HEK293T (cell line): ENCODE measurements around the gene NMNAT2.

ENCODE experiments used
- ARNT ChIP-seq: fragments of 450-650 bp; IDR thresholded peaks from 2 replicates; pipeline ENCODE4 v1.6.1; 2017; ENCODE audit warnings: mild to moderate bottlenecking
- BHLHE40 ChIP-seq: fragments of 450-650 bp; IDR thresholded peaks from 2 replicates; pipeline ENCODE4 v1.6.1; 2016; ENCODE audit warnings: mild to moderate bottlenecking, moderate library complexity, borderline replicate concordance
- FOXA1 ChIP-seq: fragments of 450-650 bp; IDR thresholded peaks from 2 replicates; pipeline ENCODE4 v1.6.1; 2016; ENCODE audit warnings: mild to moderate bottlenecking
- FOXM1 ChIP-seq: fragments of 450-650 bp; IDR thresholded peaks from 2 replicates; pipeline ENCODE4 v1.6.1; 2017; ENCODE audit warnings: mild to moderate bottlenecking, borderline replicate concordance
- HDGF ChIP-seq: fragments of 450-650 bp; IDR thresholded peaks from 2 replicates; pipeline ENCODE4 v1.6.1; 2017; ENCODE audit warnings: antibody characterized with exemption, borderline replicate concordance
- LEF1 ChIP-seq: fragments of 450-650 bp; IDR thresholded peaks from 2 replicates; pipeline ENCODE4 v1.6.1; 2017; ENCODE audit warnings: mild to moderate bottlenecking, borderline replicate concordance
- NFRKB ChIP-seq: fragments of 450-650 bp; IDR thresholded peaks from 2 replicates; pipeline ENCODE4 v1.6.1; 2016; ENCODE audit warnings: mild to moderate bottlenecking, moderate library complexity
- PKNOX1 ChIP-seq: fragments of 450-650 bp; IDR thresholded peaks from 2 replicates; pipeline ENCODE4 v1.6.1; 2016
- SP1 ChIP-seq: fragments of 450-650 bp; IDR thresholded peaks from 2 replicates; pipeline ENCODE4 v1.6.1; 2017
- SUZ12 ChIP-seq: fragments of 450-650 bp; IDR thresholded peaks from 2 replicates; pipeline ENCODE4 v1.6.1; 2016; ENCODE audit warnings: mild to moderate bottlenecking
- TARDBP ChIP-seq: fragments of 450-650 bp; IDR thresholded peaks from 2 replicates; pipeline ENCODE4 v1.6.1; 2016
- ZNF384 ChIP-seq: fragments of 450-650 bp; IDR thresholded peaks from 2 replicates; pipeline ENCODE4 v1.6.1; 2016

DNA sequence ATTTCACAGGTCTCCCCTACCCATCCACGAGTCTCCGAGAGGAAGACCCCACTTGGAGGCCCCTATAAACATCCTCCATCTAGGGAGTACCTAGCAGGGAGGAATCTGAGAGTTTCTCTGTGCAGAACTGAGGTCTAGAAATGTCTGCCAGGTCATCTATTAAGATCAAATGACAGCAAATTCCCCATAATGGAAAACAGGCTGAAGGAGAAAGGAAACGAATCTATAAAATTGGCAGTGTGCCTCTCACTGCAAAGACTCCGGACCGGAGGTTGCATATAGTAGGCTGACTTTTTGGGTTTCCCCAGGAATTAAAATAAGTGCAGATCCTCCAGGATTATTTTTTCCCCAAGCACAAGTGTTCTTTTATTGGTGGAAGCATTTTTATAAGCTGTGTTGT lies 57.7 kb downstream of the NMNAT2 start:
- TF ChIP-seq FOXM1, result no peak
- TF ChIP-seq LEF1, result no peak
- TF ChIP-seq FOXA1, result no peak
- TF ChIP-seq HDGF, result no peak
- no peak for TF ChIP-seq SP1
- TF ChIP-seq BHLHE40, result no peak
- TF ChIP-seq TARDBP, result no peak
- TF ChIP-seq SUZ12, result no peak
- no peak for TF ChIP-seq NFRKB
- no peak for TF ChIP-seq ARNT
- TF ChIP-seq PKNOX1, result no peak
- no peak for TF ChIP-seq ZNF384
